ENCODE measurements around the gene NR1H3.
A peak's percentile ranks its signal among the peaks of the same experiment; 100 is the strongest.
"Not testable (repeated sequence)": the region's sequence is repeated elsewhere in the genome, so short reads cannot be mapped to it uniquely, and the experiment has no call there.

The NR1H3 gene

GRCh38 chr11:47257517-47258316 lies at the start of gene NR1H3:
NR1H3 (plus strand) TSS chr11:47257996; CDS start chr11:47259217, 1,221 bp downstream.
- no peak for DNase-seq (ENCODE audit: low read depth)

- DNase-seq (ENCODE audit: low read depth) = not testable (repeated sequence)
Observed at GRCh38 chr11:47208008-47208552, 49.7 kb upstream of the NR1H3 start.

DNA sequence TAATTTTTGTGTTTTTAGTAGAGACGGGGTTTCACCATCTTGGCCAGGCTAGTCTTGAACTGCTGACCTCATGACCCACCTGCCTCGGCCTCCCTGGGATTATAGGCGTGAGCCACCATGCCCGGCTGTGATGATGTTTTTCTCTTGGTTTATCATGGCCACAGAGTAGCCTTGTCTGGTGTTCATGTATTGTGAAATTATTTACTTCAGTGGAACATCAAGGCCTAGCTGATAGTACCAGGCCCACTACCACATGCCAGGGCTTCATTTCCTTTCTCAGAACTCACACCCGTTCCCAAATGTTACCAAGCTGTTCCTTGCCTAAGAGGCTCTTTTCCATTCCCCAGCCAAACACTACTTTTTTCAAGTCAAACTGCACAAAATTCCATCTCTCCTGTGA lies 49.2 kb upstream of the NR1H3 start:
- no peak for DNase-seq (ENCODE audit: low read depth)

- no peak for DNase-seq (ENCODE audit: low read depth)
Observed at GRCh38 chr11:47212938-47213337, 44.9 kb upstream of the NR1H3 start.

DNA sequence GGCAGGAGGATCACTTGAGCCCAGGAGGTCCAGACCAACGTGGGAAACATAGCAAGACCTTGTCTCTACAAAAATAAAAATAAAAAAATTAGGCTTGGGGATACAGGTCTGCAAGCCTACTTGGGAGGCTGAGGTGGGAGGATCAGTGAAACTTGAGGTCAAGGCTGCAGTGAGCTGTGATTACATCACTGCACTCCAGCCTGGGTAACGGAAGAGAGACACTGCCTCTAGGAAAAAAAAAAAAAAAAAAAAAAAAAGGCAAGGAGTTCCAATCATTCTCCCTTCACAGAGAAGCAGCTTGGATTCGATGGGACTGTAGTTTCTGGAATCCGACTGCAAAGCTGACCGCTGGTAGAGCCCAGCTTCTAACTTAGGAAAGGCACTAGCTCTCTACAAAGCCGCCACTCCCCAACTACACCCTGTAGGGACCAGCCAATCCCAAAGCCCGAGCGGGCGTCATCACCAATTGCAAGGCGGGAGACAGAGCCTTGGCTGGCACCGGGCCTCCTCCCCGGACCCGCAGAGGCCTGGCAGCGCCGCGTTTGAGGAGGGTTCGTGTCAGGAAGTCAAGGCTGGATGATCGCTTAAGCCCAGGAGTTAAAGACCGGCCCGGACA lies 43.7 kb upstream of the NR1H3 start:
- peak; percentile 73 for DNase-seq (ENCODE audit: low read depth)

DNA sequence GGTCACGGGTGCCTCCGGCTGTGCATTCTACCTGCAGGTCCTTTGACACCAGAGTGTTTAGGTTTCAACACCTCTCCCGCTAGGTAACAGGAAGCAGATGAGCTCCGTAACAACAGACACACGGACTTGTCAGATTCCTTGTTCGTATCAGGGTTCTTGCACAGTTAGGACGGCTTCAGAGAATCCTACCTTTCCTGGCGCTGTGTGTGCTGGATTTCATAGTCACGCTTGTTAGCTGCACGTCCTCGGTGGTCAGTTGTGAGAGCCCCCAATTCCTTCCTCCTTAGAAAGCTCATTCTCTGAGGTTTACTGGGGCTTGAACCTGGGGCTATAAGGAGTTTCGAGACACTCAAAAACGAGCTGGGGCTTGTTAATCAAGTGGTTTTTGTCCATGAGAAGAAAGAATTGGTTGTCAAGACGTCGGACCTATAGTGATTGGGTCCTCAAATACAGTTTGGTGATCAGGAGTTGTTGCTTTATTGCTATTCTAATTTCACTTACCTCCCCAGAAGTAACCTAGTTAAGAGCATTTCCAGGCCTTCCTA lies 42.4 kb upstream of the NR1H3 start:
- no peak for DNase-seq (ENCODE audit: low read depth)

GRCh38 chr11:47216121-47216798 lies 41.5 kb upstream of the NR1H3 start:
- peak; percentile 42 for DNase-seq (ENCODE audit: low read depth)

DNA sequence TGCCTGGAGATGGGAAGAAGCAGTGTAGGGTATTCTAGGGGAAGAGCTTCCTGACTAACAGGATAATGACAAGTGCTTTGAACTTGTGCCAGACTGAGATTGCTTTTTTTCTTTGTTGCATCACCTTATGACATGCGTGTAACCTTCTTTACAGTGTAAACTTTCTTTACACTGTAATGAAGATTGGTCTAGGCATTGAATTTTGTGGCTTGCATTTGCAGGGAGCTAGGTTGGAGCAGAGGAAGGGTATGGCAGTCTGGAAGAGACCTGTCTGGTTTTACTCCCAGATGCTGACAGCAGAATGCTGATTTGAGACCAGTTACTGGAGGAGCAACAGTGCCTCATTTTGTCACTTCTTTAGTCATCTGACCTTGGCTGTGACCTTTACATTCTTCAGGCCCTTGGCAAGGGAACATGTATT lies 37.4 kb upstream of the NR1H3 start:
- no peak for DNase-seq (ENCODE audit: low read depth)

GRCh38 chr11:47222696-47223095 lies 35.1 kb upstream of the NR1H3 start:
- no peak for DNase-seq (ENCODE audit: low read depth)

DNA sequence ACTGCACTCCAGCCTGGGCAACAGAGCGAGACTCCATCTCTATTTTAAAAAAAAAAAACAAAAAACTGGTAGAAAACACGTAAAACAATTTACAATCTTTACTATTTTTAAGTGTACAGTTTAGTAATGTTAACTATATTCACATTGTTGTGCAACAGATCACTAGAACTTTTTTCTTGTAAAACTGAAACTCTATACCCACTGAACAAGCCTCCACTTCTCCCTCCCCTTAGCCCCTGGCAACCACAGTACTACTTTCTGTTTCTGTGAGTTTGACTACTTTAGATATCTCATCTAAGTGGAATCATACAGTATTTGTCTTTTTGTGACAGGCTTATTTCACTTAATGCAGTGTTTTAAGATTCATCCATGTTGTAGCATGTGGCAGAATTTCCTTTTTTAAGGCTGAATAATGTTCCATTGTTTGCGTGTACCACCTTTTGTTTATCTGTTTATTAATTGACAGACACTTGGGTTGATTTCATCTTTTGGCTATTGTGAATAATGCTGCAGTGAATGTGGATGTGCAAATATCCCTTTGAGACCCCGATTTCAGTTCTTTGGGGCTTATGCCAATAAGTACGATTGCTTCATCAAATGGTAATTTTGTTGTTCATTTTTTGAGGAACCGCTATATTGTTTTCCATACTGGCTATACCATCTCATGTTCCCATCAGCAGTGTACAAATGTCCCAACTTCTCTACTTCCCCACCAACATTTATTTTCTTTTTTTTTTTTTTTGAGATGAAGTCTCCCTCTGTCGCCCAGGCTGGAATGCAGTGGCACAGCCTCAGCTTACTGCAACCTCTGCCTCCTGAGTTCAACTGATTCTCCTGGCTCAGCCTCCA lies 32.0 kb upstream of the NR1H3 start:
- DNase-seq (ENCODE audit: low read depth) = no peak

GRCh38 chr11:47229161-47229560 lies 28.6 kb upstream of the NR1H3 start:
- DNase-seq (ENCODE audit: low read depth) = no peak

DNA sequence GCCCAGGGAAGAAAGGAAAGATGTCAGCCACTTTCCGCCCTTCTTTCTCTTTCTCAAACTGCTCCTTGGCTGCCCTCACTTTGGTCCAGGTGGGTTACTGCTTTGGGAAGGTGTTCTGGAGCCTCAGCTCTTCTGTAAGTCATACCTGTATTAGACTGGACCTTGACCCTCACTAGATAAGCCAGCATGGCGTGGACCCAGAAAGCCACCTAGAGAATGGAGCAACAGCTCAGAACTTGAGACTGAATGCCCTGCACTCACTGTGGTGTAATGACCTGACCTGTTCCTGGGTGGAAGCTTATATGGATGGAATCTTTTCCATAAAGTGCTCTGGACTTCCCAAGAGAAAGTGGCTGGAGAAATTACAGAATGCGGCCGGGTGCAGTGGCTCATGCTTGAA lies 24.7 kb upstream of the NR1H3 start:
- no peak for DNase-seq (ENCODE audit: low read depth)

DNA sequence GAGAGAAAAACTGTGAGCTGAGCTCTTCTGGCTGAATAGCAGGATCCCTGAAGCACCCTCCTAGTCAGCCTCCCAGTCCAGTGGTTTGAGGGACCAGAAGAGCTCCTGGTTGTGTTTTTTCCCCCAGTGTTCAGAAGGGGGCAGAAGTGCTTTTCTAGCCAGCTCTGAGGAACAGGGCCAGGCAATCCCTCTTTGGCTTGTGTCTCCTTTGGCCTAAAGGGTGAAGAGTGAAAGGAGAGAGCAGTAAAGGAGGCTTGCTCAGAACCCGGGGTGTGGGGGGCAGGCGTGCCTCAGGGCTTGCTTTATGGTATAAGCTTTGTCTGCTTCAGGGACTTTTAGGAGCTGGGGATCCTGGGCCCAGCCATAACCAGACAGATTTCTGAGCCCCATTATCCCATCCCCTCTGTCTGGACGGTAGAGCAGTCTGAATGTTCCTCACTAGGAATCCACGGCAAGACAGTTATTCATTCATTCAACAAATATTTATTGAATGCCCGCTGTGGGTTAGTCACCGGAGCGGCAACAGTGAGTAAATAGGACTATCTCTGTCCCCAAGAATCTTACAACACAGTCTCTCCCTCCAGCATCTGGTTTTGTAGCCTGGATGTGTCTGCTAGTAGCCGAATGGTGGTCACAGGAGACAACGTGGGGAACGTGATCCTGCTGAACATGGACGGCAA lies 23.7 kb upstream of the NR1H3 start:
- no peak for DNase-seq (ENCODE audit: low read depth)

DNA sequence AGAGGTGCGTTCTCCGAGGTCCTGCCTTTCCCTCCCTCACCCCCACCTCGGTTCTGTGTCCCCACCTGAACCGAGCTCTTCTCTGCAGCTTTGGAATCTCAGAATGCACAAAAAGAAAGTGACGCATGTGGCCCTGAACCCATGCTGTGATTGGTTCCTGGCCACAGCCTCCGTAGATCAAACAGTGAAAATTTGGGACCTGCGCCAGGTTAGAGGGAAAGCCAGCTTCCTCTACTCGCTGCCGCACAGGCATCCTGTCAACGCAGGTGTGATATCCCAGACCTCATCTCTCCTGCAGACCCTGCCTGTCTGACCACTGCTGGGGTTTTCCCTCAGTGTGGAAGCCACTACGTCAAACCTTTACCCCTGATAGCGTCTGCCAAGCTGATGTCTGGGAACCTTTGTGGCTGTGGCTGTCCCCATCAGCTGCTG lies 23.1 kb upstream of the NR1H3 start:
- DNase-seq (ENCODE audit: low read depth) = no peak

GRCh38 chr11:47235163-47235562 lies 22.6 kb upstream of the NR1H3 start:
- no peak for DNase-seq (ENCODE audit: low read depth)

- DNase-seq (ENCODE audit: low read depth) = no peak
Observed at GRCh38 chr11:47236482-47236881, 21.3 kb upstream of the NR1H3 start.

GRCh38 chr11:47239852-47240251 lies 17.9 kb upstream of the NR1H3 start:
- DNase-seq (ENCODE audit: low read depth) = no peak

DNA sequence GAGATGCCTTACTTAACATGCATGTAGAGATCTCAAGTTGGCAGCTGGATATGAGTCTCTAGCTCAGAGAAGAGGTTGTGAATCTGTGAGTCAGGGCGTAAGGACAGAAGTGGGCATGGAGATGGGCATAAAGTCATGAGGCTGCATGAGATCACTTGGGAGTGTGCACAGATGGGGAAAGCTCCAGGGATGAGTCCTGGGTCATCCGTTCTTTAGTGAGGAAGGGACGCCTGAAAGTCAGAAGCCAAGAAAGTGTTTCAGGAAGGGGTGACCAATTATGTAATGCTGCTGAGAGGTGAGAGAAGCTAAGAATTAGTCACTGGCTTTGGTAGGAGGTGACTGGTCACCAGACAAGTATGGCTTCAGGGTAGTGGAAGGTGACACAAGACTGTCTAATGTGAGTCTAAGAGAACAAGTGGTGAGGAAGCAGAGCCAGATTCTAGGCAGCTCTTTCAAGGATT lies 15.9 kb upstream of the NR1H3 start:
- no peak for DNase-seq (ENCODE audit: low read depth)

GRCh38 chr11:47242596-47243192 lies 15.1 kb upstream of the NR1H3 start:
- no peak for DNase-seq (ENCODE audit: low read depth)

DNA sequence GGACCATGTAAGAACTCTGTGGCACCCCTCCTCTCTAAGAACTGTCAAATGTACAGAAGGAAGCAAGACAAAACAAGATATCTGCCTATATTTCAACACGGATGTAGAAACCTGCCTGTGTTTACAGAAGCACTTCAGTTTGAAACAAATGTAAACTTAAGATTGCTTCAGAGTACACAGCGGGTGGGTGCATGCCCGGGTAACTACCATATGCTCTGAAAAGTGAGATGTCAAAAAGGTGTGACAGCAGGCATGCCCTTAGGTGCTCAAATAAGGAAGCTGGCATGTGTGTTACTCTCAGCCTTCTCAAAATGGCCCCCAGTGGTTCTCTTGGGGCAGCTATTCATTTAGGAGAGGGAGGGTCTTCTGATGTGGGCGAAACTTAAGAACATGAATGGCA lies 14.3 kb upstream of the NR1H3 start:
- no peak for DNase-seq (ENCODE audit: low read depth)

Data from stimulated activated CD8-positive, alpha-beta memory T cell treated with anti-CD3 and anti-CD28 coated beads, Interleukin-12 subunit alpha, Interleukin-12 subunit beta, amount 100 ng/mL, for 1 hour (primary cell).